Pons (tissue), 1 donor: Measurements from ENCODE around the gene CKAP2L.
A peak's percentile ranks its signal among the peaks of the same experiment; 100 is the strongest.

Experiments
- DNase-seq: peaks from one replicate; pipeline ENCODE4 v3.0.0-alpha.2; 2016; ENCODE audit warnings: low spot score

The CKAP2L gene

DNA sequence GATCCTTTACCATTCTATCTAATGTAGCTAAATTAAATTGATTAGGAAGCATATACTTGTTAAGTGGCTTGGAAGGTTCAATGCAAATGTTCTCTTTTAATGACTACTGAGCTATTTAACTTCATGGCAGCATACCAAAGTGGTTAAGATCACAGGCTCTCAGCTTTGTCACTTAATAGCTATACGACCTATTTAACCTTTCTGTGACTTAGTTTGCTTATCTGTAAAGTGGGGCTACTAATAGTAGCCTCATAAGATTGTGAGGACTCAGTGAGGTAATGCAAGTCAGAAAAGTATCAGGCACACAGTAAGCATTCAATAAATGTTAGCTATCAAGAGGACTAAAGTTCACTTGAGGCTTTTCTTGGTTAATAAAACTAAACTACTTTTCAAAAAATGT is 4.3 kb downstream of the CKAP2L start:
- no peak for DNase-seq

DNA sequence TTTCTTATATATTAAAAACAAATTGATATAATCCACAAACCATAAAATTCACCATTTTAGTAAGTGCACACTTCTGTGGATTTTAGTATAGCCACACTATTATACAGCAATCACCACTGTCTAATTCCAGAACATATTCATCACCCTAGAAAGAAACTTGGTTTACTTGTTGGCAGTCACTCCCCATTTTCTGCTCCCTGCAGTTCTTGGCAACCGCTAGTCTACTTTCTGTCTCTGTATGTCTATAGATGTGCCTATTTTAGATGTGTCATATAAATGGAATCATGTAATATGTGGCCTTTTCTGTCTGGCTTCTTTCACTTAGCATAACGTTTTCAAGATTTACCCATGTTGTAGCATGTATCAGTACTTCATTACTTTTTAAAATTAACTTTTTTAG is 5.7 kb downstream of the CKAP2L start:
- no peak for DNase-seq

DNA sequence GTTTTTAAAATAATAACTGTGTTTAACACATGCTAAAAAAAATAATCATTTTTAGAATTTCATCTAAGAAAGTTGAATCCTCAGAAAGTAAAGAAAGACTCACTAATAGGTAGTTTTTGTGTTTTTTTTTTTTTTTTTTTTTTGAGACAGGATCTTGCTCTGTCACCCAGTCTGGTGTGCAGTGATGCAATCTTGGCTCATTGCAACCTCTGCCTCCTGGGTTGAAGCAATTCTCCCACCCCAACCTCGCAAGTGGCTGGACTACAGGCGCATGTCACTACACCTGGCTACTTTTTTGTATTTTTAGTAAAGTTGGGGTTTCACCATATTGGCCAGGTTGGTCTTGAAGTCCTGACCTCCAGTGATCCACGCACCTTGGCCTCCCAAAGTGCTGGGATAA is 7.1 kb downstream of the CKAP2L start:
- no peak for DNase-seq

DNA sequence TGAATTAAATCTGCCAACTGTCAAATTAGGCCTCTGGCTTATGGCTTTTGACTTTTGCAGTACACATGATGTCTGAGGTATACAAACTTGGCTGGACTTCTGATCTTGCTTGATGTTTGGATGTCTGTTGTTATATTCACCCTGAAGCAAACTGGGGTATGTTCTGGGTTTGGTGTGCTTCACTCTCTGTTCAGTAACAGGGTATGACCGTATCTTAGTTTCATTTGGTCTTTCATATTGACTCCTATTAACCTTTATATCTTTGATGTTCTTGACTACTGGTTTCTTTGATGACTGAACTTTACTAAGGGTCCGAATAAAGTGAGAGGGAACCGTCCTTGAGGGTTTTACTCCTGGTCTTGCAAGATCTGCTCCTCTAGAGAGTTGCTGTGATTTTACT is 8.2 kb downstream of the CKAP2L start:
- no peak for DNase-seq

DNA sequence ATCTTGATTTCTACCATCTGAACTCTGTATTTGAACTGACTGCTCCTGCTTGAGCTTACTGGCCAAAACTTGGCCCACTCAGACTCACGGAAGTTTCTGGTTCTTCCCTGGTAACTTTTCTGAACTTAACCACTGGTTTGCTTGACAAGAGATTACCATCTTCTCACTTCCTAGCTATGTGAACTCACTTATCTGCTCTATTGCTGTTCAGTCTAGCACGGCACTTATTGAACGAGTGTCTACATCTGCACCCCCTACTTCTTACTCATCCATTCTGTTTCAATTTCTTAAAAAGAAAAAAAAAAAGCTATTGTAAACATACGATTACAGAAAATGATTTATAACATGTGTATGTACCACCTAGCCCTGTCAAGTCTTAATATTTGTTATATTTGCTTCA is 9.0 kb downstream of the CKAP2L start:
- no peak for DNase-seq

DNA sequence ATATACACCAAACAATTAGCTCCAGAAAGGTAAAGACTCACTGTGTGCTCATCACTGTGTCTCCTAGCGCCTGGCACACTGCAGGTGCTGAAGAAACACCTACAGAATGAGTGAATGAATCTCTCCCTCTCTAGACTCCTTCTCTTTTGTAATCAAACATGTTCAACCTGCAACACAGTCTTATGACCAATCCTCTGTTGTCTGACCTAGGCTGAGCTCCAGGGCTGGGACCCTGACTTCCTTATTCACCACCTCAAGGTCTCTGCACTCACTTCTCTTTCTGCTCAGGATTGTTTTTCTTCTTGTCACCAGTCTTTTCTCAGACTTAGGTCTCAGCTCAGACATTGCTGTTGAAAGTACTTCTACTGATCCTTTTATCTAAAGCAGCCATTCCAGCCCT is 9.8 kb downstream of the CKAP2L start:
- peak; percentile 25 for DNase-seq

DNA sequence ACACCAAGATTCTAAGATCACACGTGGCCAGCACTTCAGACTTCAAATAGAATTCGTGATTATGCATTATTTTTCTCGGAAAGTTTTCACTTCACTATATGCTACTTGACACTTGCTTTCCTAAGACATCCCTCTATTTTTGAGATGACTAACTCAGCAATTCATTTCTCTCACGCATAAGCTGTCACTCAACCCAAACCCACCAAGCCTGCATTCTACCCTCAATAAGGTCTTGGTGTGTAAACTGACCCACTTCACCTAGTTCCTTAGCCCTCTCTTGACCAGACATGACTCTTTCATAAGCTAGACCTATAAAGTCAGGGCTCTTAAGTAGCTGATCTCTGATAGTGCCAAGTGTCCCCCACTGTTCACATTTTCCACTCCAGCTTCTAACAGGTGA is 11.7 kb downstream of the CKAP2L start:
- no peak for DNase-seq

DNA sequence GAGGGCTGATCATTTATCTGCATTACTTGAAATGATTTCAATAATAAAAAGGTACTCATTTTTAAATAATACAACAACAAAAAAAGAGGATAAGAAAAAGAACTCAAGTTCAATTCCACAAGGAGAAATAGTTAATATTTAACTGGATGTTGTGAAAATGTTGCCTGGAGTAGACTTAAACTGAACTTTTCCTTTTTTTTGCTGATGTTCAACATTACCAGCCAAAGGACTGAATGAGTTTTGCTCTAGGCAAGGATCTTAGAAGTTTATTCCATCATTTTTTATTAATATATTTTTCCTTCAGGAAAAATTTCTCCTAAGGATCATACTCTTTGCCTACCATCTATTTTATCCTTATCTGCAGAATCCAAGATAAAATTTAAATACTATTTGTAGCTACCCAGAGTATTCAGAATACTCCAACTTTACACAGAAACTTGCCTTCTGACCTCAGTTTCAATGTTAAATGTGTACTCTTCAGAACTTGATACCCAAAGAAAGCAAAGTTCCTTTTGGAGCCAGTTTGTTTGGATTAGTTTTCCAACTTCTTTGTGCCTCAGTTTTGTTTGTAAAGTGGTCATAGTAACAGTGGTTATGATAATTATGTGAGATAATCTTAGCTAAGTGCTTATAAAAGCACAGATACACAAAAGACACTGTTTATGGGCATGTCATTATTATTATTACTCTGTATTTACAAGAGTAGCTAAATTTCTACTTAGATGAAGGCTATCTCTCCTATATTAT is 12.8 kb downstream of the CKAP2L start:
- DNase-seq: no peak

DNA sequence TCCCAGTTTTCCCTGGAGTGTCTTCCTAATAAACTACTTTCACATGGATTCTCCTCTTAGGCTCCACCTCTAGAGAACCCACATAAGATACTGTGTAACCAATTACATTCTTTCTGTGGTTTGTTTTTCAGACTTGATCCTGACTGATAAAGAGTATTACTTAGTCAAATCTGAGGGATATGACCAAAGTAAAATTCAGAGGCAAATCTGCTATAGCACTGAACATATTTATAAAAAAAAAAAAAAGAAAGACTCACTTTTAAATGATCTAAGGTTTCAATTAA is 13.9 kb downstream of the CKAP2L start:
- no peak for DNase-seq

DNA sequence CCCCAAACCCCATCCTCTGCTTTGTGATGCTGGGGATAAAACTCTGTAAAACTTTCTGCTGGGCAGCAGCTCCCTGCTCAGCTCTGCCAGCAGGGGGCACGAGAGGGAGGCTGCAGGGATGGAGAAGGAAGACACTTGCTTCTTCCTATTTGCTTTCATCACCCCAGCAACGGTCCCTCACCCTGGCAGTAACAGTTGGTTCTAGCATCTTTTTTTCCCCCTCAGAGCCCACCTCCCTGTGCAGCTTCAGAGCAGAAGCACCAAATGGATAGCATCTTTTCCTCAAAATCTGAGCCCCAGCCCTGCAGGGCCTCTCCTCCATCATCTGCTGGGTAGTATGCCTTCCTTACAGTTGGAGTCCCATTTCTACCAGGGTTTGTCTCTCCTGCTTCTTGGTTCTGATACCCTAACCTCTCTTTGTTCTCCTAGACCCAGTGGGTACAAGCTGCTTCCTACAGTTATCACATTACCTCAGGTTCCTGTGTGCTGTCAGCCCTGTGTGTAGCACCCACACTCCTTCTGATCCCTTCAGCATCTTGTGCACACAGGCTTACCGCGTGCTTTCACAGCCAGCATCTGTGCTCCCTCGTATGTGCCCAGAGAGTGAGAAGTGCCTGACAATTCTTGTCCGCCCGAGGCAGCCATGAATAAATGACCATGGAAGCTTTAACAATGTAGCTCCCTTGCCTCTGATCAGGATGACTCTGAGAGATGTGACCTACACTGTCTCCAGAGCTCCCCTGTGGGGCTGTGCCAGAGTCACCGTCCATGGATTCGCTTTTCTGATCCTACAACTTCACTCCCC is 14.5 kb downstream of the CKAP2L start:
- DNase-seq: peak; percentile 71

DNA sequence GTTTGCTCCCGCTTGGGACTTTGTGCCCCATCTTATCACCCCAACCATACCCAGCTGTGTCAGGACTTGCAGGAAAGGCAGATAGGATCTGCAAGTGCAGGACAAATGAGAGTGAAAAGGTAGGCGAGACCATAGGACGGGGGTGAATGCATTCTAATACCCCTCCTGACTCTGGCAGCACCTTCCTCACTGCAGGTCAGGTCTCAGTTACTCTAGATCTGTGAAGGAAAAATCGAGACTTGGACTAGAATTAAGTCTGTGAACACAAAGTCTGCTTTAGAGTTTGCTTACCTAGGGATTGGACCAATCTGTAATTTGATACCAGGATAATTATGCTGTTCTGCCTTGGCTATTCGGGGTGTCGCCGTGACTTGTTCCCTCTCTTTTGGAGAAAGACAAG is 23.9 kb downstream of the CKAP2L start:
- no peak for DNase-seq

DNA sequence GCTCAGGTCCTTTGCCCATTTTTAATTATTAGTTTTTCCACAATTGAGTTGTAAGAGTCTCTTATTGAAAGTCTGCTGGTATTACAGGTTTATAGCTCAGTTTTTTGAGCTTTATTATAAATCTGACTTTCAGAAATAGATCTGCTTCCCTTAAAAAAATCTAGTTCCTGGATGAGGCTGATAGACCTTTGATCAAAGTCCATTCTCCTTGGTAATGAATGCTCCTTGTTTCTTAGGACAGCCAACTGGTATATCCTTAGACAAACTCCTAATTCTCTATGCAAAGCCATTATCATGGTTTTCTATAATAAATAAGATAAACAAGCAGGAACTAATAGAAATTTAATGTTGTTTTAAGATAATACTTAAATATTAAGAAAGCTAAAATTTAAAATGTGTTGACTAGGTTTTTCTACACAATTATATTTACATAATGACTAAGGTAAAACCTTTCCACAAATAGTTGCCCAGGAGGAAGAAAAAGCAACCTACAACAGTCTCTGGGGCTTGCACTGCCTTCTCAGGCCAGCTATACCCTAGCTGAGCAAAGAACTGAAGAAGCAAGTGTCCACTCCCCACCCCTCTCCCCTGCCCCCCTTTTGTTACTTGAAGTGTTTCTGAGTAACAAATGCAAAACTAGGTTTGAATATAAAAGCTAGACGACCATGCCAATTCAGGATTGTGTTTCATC is 26.7 kb downstream of the CKAP2L start:
- DNase-seq: no peak

DNA sequence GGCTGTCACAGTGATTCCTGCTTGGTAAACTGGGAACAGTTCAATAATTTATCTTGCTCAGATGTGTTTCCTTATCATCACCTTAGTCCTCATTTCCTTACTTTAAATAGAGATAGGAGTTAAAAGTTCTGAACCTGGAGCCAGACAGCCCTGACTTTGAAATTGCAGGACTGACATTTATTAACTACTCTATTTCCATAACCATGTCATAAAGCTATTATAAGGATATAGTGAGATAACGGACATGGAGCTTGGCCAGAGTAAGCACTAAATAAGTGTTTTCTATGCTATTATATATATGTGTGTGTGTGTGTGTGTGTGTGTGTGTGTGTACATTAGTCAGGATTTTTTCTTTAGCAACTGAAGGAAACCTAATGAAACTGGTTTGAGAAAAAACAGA is 30.5 kb downstream of the CKAP2L start:
- no peak for DNase-seq

DNA sequence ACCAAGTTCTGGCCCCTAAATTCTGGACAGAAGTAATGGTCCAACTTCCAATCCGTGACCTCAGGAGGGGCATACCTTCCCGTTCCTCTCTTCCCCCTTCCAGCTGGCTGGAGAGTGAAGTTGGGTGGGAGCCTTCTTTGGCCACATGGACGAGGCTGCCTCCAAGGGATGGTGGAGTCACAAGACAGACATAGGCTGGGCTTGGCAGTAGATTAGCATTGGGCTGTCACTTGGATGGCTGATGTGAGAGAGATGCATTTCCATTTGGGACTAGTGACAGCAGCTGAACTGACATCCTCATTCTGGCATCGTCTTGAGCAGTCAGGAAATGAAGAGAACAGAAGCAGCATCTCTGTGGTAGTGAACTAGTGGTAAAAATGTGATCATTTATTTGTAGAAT is 31.0 kb downstream of the CKAP2L start:
- no peak for DNase-seq

DNA sequence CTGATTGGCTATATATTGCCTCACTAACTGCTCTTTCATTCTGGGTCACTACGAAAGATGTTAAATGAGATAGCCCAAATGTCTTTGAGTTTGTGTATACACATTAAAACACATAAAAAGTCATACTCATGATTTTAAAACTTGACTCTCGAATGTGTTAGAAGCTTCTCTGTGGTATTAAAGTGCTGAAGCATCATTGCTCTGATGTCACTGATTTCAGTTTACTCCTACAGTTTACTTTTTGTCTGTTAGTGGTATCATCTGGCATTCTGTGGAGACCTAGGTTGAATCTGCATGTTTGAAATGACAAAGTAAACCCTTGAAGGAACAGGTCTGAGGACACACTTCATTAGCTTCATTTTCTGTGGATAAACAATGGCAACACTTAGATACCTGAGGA is 32.9 kb downstream of the CKAP2L start:
- no peak for DNase-seq

DNA sequence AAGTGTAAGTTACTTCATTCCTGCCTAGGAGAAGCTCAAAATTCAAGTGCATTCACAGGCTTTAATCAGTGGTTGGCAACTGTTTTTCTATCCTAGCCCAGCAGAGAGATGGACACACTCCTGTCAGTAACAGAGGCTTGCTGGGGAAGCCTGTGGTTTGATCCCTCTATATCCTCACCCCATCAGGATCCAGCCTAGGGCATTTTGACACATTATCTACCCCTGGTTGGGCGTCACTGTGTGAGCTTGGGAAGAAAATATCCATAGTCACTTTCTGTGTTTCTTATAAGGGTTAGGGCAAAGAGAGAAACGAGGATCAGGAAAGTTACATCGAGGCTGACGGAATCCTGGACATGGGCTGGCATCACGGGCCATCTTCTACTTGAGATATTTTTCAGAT is 33.6 kb downstream of the CKAP2L start:
- no peak for DNase-seq

DNA sequence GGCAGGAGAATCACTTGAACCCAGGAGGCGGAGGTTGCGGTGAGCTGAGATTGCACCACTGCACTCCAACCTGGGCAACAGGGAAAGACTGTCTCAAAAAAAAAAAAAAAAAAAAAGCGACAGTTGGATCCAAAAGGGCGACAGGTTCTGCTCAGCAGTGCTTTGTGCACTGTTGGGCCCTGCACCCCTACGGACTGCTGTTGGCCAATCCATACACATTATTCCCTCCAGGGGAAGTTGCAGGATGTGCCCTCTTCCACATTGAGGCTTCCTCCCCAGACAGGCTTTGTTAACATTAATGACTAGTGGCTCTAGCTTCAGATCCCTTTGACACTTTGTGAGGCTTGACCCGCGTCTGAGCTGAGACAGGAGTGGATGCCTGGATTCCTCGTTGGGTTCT is 34.2 kb downstream of the CKAP2L start:
- no peak for DNase-seq

DNA sequence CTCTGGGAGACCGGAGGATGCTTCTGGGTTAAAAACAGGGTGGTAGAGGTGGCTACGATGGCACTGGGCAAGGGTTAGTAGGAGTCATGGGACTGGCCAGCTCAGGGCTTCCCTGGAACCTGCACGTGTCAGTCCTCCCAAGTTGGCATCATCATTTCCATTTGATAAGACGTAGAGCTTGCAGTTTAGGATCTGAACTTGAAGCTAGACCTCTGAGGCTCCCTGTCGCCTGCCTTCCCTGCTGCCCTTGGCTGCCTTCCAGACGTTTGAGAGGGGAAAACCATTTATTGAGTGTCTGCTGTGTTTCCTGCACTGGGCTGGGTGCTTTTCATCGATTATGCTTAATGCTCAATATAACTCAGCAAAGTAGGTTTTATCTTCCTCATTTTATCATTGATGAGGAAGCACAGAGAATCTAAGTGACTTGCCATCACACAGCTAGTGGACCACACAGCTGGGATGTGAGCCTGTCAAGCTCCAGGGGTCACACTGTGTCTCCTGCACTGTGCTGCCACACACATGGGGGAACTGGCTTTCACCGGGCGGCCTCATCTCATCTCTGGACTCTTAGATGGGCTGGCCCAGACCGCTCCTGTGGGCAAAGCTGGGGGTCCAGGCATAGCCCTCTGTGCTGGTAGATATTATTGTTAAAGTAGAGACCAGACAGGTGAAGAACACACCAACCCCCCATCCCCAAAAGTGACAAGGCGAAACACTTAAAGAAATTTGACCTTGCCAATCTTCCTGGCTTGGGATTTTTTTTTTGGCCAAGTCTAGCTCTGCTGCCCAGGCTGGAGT is 35.8 kb downstream of the CKAP2L start:
- no peak for DNase-seq

DNA sequence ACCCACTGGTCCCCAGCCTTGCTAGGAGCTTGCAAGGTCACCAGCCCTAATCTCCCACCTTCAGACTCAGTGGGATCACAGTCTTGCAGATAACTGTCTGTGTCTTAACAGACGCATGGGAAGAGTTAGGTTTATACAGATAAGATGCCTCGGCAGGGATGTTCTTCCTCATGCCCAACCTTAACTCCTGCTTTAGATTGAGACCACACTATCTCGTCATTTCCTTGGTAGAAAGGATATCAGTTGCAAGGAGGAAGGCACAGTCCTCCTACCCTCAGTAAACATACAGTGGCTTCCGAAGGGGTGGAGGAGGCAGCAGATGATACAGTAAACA is 36.4 kb downstream of the CKAP2L start:
- no peak for DNase-seq

DNA sequence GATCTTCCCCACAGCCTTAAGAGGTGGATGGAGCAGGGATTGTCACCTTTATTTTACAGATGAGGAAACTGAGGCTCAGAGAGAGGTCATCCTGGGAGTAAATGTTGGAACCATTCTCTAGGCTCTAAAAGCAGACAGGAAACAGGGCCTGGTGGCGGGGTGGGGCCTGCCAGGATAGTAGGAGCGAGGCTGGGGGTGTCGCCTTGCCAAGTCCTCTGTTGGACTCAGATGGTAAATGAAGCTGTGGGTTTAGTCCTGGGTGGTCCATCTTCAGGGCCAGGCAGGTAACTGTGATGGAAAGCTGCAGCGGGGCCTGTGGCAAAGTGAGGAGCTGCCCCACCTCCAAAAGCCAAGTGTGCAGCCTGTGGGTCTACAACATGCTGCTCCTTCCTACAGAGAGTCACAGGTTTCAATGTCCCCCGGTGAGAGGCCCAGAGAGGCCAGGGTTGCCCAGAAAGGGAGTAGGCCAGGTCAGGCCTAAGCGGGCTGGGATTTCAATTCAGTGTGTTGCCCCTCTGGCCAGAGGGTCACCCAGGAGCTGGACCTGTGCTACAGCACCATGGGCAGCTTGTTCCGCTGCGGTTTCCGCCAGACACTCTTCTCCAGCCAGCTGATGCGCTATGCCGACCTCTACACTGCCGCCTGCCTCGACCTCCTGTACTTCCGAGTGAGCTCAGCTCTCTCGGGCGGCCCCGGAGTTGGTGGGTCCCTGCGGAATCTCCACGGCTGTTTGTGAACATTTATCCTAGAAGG is 37.0 kb downstream of the CKAP2L start:
- no peak for DNase-seq

DNA sequence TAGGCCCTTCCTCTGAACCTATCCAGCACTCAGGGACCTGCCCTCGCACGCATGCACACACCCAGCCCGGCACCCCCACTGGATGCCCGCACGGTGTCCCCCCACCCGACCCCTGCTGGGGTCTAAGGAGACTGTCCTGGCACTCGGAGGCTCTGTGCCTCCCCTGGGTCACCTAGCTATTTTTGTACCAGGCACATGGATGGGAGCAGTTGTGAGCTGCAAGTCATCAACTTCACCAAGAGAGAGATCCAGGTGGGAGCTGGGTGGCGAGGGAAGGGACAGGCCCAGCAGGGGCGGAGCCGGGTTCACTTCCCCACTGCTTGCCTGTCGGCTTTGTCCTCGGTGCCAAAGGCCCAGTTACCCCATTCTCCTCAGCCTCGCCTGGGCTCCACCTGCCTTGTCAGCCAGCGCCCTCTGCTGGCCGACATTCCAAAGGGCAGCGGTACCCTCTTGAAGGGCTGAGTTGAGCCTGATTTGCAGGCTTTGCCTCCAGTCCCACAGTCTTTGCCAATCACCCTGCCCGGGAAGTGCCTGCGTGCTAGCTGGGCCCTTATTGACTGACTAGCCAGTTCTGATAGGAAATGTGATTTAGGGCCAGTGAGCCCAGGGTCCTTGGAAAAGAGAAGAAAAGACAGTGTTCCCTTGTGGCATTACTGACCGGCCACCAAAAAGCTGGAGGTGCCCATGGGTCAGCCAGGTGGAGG is 37.8 kb downstream of the CKAP2L start:
- DNase-seq: peak; percentile 93
